Measurements from ENCODE around the gene KCNQ4. TPM values are rescaled to one million over a fixed set of nuclear protein-coding genes. Genes with fewer than 3 reads are reported as not detected.

KCNQ4 gene
- polyA plus RNA-seq, 3 donors, result 0.13 TPM; not detected in 2

GRCh38 chr1:40817791-40818263, 34.2 kb downstream of the KCNQ4 start:
- H3K27me3 Mint-ChIP-seq (ENCODE audit: low read depth in 3 of 3), result peaks cover 33 to 45% (median 35%) of the 10 kb centered on the region in 3 donors
- H3K4me1 Mint-ChIP-seq, result peaks cover 15% of the 10 kb centered on the region
- H3K4me1 ChIP-seq (ENCODE audit: control insufficient read depth in 1 of 2, insufficient read depth in 2 of 2, low read length in 2 of 2), result peaks cover 11 to 12% of the 10 kb centered on the region in 2 donors
- H3K4me3 Mint-ChIP-seq, result peak overlapping the region; percentile 74 to 89
- peaks cover 0 to 3% of the 10 kb centered on the region in 2 donors for H3K36me3 Mint-ChIP-seq
- no peak overlapping the region for H3K9ac ChIP-seq (ENCODE audit: insufficient read depth, low read length, poor library complexity, severe bottlenecking)
- no peak for DNase-seq
- intact Hi-C loops (cut with micrococcal nuclease), result no loop called here
- WGBS (ENCODE audit: insufficient coverage), result 26% methylated on average over 19 of the region's 19 CpGs
- H4K20me1 ChIP-seq (ENCODE audit: insufficient read depth, low read length), result no peaks in the 10 kb centered on the region
- H3K79me2 ChIP-seq (ENCODE audit: insufficient read depth, low read length), result no peaks in the 10 kb centered on the region
- H3K9me3 ChIP-seq (replicated peaks in 1 of 2; ENCODE audit: control insufficient read depth in 1 of 2, insufficient read depth in 1 of 2, low read length in 2 of 2), result no peaks in the 10 kb centered on the region
- H3K36me3 ChIP-seq (replicated peaks in 1 of 2; ENCODE audit: control insufficient read depth in 1 of 2, insufficient read depth in 2 of 2, low read length in 2 of 2), result no peaks in the 10 kb centered on the region
- H3K27ac ChIP-seq (ENCODE audit: low read depth in 1 of 2, low read length in 2 of 2), result no peak overlapping the region
- TF ChIP-seq, protein P1, sequence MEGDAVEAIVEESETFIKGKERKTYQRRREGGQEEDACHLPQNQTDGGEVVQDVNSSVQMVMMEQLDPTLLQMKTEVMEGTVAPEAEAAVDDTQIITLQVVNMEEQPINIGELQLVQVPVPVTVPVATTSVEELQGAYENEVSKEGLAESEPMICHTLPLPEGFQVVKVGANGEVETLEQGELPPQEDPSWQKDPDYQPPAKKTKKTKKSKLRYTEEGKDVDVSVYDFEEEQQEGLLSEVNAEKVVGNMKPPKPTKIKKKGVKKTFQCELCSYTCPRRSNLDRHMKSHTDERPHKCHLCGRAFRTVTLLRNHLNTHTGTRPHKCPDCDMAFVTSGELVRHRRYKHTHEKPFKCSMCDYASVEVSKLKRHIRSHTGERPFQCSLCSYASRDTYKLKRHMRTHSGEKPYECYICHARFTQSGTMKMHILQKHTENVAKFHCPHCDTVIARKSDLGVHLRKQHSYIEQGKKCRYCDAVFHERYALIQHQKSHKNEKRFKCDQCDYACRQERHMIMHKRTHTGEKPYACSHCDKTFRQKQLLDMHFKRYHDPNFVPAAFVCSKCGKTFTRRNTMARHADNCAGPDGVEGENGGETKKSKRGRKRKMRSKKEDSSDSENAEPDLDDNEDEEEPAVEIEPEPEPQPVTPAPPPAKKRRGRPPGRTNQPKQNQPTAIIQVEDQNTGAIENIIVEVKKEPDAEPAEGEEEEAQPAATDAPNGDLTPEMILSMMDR (IDR thresholded peaks at IDR 0.05), result no peak
- peak overlapping the region in 1 of 7 donors; percentile 66 for H3K27ac Mint-ChIP-seq
- H2AFZ ChIP-seq (ENCODE audit: insufficient read depth, low read depth, low read length, poor library complexity, severe bottlenecking), result peak overlapping the region; percentile 70
- peak overlapping the region; percentile 78 for H3K4me2 ChIP-seq (replicated peaks; ENCODE audit: extremely low read depth, low read length, poor library complexity, severe bottlenecking)
- peaks cover 0 to 3% (median 0%) of the 10 kb centered on the region in 7 donors for H3K9me3 Mint-ChIP-seq
- peaks cover 0 to 34% of the 10 kb centered on the region in 2 donors for H3K27me3 ChIP-seq (ENCODE audit: control insufficient read depth in 2 of 2, insufficient read depth in 2 of 2, low read length in 2 of 2)
- peak overlapping the region in 2 of 3 experiments; percentile 42 to 73 for H3K4me3 ChIP-seq (replicated peaks in 1 of 3; ENCODE audit: low read depth in 2 of 3, low read length in 3 of 3)

- Histone ChIP-seq H3K9ac (ENCODE audit: insufficient read depth, low read length, poor library complexity, severe bottlenecking) (peak overlapping the region; percentile 43), H3K27ac (ENCODE audit: low read depth in 1 of 2, low read length in 2 of 2) (no peak overlapping the region), H3K36me3 (replicated peaks in 1 of 2; ENCODE audit: control insufficient read depth in 1 of 2, insufficient read depth in 2 of 2, low read length in 2 of 2) (no peaks in the 10 kb centered on the region), H3K4me1 (ENCODE audit: control insufficient read depth in 1 of 2, insufficient read depth in 2 of 2, low read length in 2 of 2) (peaks cover 11 to 12% of the 10 kb centered on the region in 2 donors), H3K27me3 (ENCODE audit: control insufficient read depth in 2 of 2, insufficient read depth in 2 of 2, low read length in 2 of 2) (peaks cover 0 to 34% of the 10 kb centered on the region in 2 donors), H3K4me2 (replicated peaks; ENCODE audit: extremely low read depth, low read length, poor library complexity, severe bottlenecking) (peak overlapping the region; percentile 78), H3K4me3 (replicated peaks in 1 of 3; ENCODE audit: low read depth in 2 of 3, low read length in 3 of 3) (peak overlapping the region; percentile 32 to 73 (median 42)), H3K9me3 (replicated peaks in 1 of 2; ENCODE audit: control insufficient read depth in 1 of 2, insufficient read depth in 1 of 2, low read length in 2 of 2) (no peaks in the 10 kb centered on the region), H4K20me1 (ENCODE audit: insufficient read depth, low read length) (no peaks in the 10 kb centered on the region), H2AFZ (ENCODE audit: insufficient read depth, low read depth, low read length, poor library complexity, severe bottlenecking) (peak overlapping the region; percentile 70), H3K79me2 (ENCODE audit: insufficient read depth, low read length) (no peaks in the 10 kb centered on the region)
- Mint-ChIP-seq H3K4me3 (peak overlapping the region; percentile 74 to 89), H3K36me3 (peaks cover 0 to 3% of the 10 kb centered on the region in 2 donors), H3K27ac (peak overlapping the region in 4 of 7 donors; percentile 8 to 74 (median 50)), H3K27me3 (ENCODE audit: low read depth in 3 of 3) (peaks cover 30 to 43% (median 33%) of the 10 kb centered on the region in 3 donors), H3K4me1 (peaks cover 15% of the 10 kb centered on the region), H3K9me3 (peaks cover 0 to 3% (median 0%) of the 10 kb centered on the region in 7 donors)
- TF ChIP-seq, protein P1 (IDR thresholded peaks at IDR 0.05), result no peak
- WGBS (ENCODE audit: insufficient coverage), result under 1% methylated on average over 57 of the region's 59 CpGs
- DNase-seq, result peak; percentile 41 to 65 (median 63)
- intact Hi-C loops (cut with micrococcal nuclease), result no loop called here
Observed at GRCh38 chr1:40818264-40818961, 34.8 kb downstream of the KCNQ4 start.

Measured in CD14-positive monocyte (primary cell).